Sigmoid colon (tissue), 4 donors: ENCODE data around the gene TPX2.

Experiments
- POLR2AphosphoS5 ChIP-seq, 4 donors: sonication (generic); formaldehyde crosslinking; IDR thresholded peaks; one replicate each; pipeline ENCODE4 v1.6.1; 2017; ENCODE audit warnings: antibody characterized with exemption in 4 of 4
- TF ChIP-seq, protein P1 (sequence below), 4 experiments: fragments of 450-650 bp in 3 of 4; fragments of 200-600 bp in 1 of 4; IDR thresholded peaks; one replicate each; pipeline ENCODE4 v1.5.1; 2016 to 2019; ENCODE audit warnings: antibody characterized with exemption in 4 of 4, mild to moderate bottlenecking in 3 of 4, moderate library complexity in 2 of 4

DNA sequence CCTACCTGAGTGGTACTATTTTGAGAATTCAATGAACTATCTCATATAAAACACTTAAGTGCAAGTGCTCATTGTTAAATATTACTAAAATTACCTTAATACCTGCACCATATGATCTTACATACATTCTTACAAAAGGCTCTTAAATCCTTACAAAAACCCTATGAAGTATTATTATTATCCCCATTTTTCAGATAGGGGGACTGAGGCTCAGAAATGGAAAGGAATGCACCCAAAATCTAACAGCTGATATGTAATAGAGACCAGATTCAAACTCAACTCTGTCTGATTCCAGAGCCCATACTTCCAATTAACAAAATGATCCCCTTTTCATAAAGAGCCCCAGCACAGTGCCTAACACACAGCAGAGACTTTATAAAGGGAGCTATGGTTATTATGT lies 33.9 kb upstream of the TPX2 start:
- no peak for TF ChIP-seq POLR2AphosphoS5 (IDR thresholded peaks at IDR 0.05)
- TF ChIP-seq, protein P1, sequence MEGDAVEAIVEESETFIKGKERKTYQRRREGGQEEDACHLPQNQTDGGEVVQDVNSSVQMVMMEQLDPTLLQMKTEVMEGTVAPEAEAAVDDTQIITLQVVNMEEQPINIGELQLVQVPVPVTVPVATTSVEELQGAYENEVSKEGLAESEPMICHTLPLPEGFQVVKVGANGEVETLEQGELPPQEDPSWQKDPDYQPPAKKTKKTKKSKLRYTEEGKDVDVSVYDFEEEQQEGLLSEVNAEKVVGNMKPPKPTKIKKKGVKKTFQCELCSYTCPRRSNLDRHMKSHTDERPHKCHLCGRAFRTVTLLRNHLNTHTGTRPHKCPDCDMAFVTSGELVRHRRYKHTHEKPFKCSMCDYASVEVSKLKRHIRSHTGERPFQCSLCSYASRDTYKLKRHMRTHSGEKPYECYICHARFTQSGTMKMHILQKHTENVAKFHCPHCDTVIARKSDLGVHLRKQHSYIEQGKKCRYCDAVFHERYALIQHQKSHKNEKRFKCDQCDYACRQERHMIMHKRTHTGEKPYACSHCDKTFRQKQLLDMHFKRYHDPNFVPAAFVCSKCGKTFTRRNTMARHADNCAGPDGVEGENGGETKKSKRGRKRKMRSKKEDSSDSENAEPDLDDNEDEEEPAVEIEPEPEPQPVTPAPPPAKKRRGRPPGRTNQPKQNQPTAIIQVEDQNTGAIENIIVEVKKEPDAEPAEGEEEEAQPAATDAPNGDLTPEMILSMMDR (IDR thresholded peaks at IDR 0.05), result no peak
